Measurements from ENCODE around the gene SCYL1.

GRCh38 chr11:65557280-65558001, 32.6 kb downstream of the SCYL1 start:
- no peak for TF ChIP-seq EZH2 (optimal IDR thresholded peaks at IDR 0.05; ENCODE audit: low read depth, low read length)
- no peak for TF ChIP-seq CTCF (IDR thresholded peaks at IDR 0.05; ENCODE audit: low read length)

All from MM.1S (cell line).